T-helper 17 cell (primary cell): Measurements from ENCODE around the gene CR1. TPM values are rescaled to one million over a fixed set of nuclear protein-coding genes. Genes with fewer than 3 reads are reported as not detected.
A peak's percentile ranks its signal among the peaks of the same experiment; 100 is the strongest.
"Not testable (repeated sequence)": the region's sequence is repeated elsewhere in the genome, so short reads cannot be mapped to it uniquely, and the experiment has no call there.

Experiments used
- ATAC-seq: fragments of 150-1000 bp; cut with Tn5 transposase; 2 replicates; pipeline ENCODE4 v1.10.0; 2021; ENCODE audit warnings: mild to moderate bottlenecking, moderate library complexity
- DNase-seq, 3 donors: peaks; one replicate each; pipeline versions ENCODE4 v3.0.0 to v3.0.0-alpha.2; 2020 to 2021
- H3K9me3 ChIP-seq: one replicate; pipeline ENCODE4 v1.7.0; 2013; ENCODE audit warnings: low read length, mild to moderate bottlenecking; ENCODE audit not compliant: control insufficient read depth, poor library complexity, severe bottlenecking
- H3K27ac Mint-ChIP-seq: one replicate; pipeline ENCODE4 v1.8.0; 2022; ENCODE audit warnings: mild to moderate bottlenecking, moderate library complexity, mixed read lengths
- H3K27me3 Mint-ChIP-seq: one replicate; pipeline ENCODE4 v1.8.0; 2022; ENCODE audit warnings: mixed read lengths
- H3K36me3 Mint-ChIP-seq: one replicate; pipeline ENCODE4 v1.8.0; 2022; ENCODE audit warnings: low read depth, mixed read lengths
- H3K4me1 Mint-ChIP-seq: one replicate; pipeline ENCODE4 v1.8.0; 2022; ENCODE audit warnings: mild to moderate bottlenecking, mixed read lengths
- H3K4me3 Mint-ChIP-seq: one replicate; pipeline ENCODE4 v1.8.0; 2022; ENCODE audit warnings: mild to moderate bottlenecking, moderate library complexity, mixed read lengths
- total RNA-seq, 4 donors: library from RNA in 2 of 4; stranded (reverse) in 2 of 4; gene quantifications; one replicate each; pipeline ENCODE4 v1.2.3 and lab custom pipeline; 2022 to 2026

Gene CR1
- total RNA-seq, 2 donors from 2014 or later = 27.6 to 28.3 TPM

GRCh38 chr1:207486198-207486597 is 9.8 kb upstream of the CR1 start:
- peaks cover 6% of the 10 kb centered on the region for H3K4me1 Mint-ChIP-seq
- peaks cover 35% of the 10 kb centered on the region for H3K27me3 Mint-ChIP-seq
- H3K9me3 ChIP-seq = no peaks in the 10 kb centered on the region
- no peak for ATAC-seq
- peaks cover 7% of the 10 kb centered on the region for H3K36me3 Mint-ChIP-seq
- H3K4me3 Mint-ChIP-seq = no peak overlapping the region
- no peak for DNase-seq
- no peak overlapping the region for H3K27ac Mint-ChIP-seq

- H3K9me3 ChIP-seq = no peaks in the 10 kb centered on the region
- no peak for ATAC-seq
- no peak for DNase-seq
- Mint-ChIP-seq H3K4me3 (no peak overlapping the region), H3K36me3 (peaks cover 7% of the 10 kb centered on the region), H3K27me3 (peaks cover 30% of the 10 kb centered on the region), H3K4me1 (peaks cover 6% of the 10 kb centered on the region), H3K27ac (no peak overlapping the region)
These were observed 8.3 kb upstream of the CR1 start for GRCh38 chr1:207487636-207488035.

GRCh38 chr1:207493212-207493611 is 2.7 kb upstream of the CR1 start:
- ATAC-seq = no peak
- Mint-ChIP-seq H3K4me1 (peaks cover 8% of the 10 kb centered on the region), H3K27ac (no peak overlapping the region), H3K27me3 (peaks cover 28% of the 10 kb centered on the region), H3K36me3 (peaks cover 2% of the 10 kb centered on the region), H3K4me3 (no peak overlapping the region)
- no peaks in the 10 kb centered on the region for H3K9me3 ChIP-seq
- no peak for DNase-seq

GRCh38 chr1:207494171-207494570 is 1.8 kb upstream of the CR1 start:
- H3K36me3 Mint-ChIP-seq = peaks cover 2% of the 10 kb centered on the region
- ATAC-seq = no peak
- no peaks in the 10 kb centered on the region for H3K9me3 ChIP-seq
- no peak overlapping the region for H3K27ac Mint-ChIP-seq
- H3K4me3 Mint-ChIP-seq = no peak overlapping the region
- peaks cover 28% of the 10 kb centered on the region for H3K27me3 Mint-ChIP-seq
- no peak for DNase-seq
- peaks cover 8% of the 10 kb centered on the region for H3K4me1 Mint-ChIP-seq

GRCh38 chr1:207495281-207495680 is 676 bp upstream of the CR1 start:
- H3K4me1 Mint-ChIP-seq = peaks cover 11% of the 10 kb centered on the region
- ATAC-seq, H3K36me3 Mint-ChIP-seq, H3K9me3 ChIP-seq, DNase-seq, H3K27ac Mint-ChIP-seq: not testable (repeated sequence)
- peak overlapping the region; percentile 85 for H3K4me3 Mint-ChIP-seq
- peaks cover 25% of the 10 kb centered on the region for H3K27me3 Mint-ChIP-seq

GRCh38 chr1:207497941-207498340 is 2.0 kb downstream of the CR1 start:
- no peaks in the 10 kb centered on the region for H3K9me3 ChIP-seq
- Mint-ChIP-seq H3K4me3 (peak overlapping the region; percentile 47), H3K36me3 (peaks cover 3% of the 10 kb centered on the region), H3K27ac (no peak overlapping the region), H3K27me3 (peaks cover 34% of the 10 kb centered on the region), H3K4me1 (peaks cover 14% of the 10 kb centered on the region)
- no peak for DNase-seq
- ATAC-seq = no peak

GRCh38 chr1:207499573-207499972 is 3.6 kb downstream of the CR1 start:
- no peak overlapping the region for H3K27ac Mint-ChIP-seq
- H3K27me3 Mint-ChIP-seq = peaks cover 46% of the 10 kb centered on the region
- H3K4me1 Mint-ChIP-seq = peaks cover 16% of the 10 kb centered on the region
- ATAC-seq (peak; percentile 83), DNase-seq (peak in 2 of 3 donors; percentile 40 to 46)
- peaks cover 3% of the 10 kb centered on the region for H3K36me3 Mint-ChIP-seq
- no peak overlapping the region for H3K4me3 Mint-ChIP-seq
- no peaks in the 10 kb centered on the region for H3K9me3 ChIP-seq

- no peak overlapping the region for H3K4me3 Mint-ChIP-seq
- peaks cover 3% of the 10 kb centered on the region for H3K36me3 Mint-ChIP-seq
- ATAC-seq (no peak), DNase-seq (no peak)
- no peak overlapping the region for H3K27ac Mint-ChIP-seq
- peaks cover 45% of the 10 kb centered on the region for H3K27me3 Mint-ChIP-seq
- no peaks in the 10 kb centered on the region for H3K9me3 ChIP-seq
- peaks cover 16% of the 10 kb centered on the region for H3K4me1 Mint-ChIP-seq
These were observed 4.3 kb downstream of the CR1 start for GRCh38 chr1:207500306-207500705.

GRCh38 chr1:207501071-207501470 is 5.1 kb downstream of the CR1 start:
- H3K9me3 ChIP-seq = no peaks in the 10 kb centered on the region
- ATAC-seq (no peak), DNase-seq (no peak)
- no peak overlapping the region for H3K4me3 Mint-ChIP-seq
- H3K27ac Mint-ChIP-seq = no peak overlapping the region
- H3K36me3 Mint-ChIP-seq = peaks cover 3% of the 10 kb centered on the region
- H3K27me3 Mint-ChIP-seq = peaks cover 41% of the 10 kb centered on the region
- H3K4me1 Mint-ChIP-seq = peaks cover 11% of the 10 kb centered on the region

- H3K36me3 Mint-ChIP-seq = peaks cover 5% of the 10 kb centered on the region
- ATAC-seq (no peak), DNase-seq (no peak)
- H3K9me3 ChIP-seq = no peaks in the 10 kb centered on the region
- no peak overlapping the region for H3K4me3 Mint-ChIP-seq
- H3K27ac Mint-ChIP-seq = no peak overlapping the region
- H3K27me3 Mint-ChIP-seq = peaks cover 45% of the 10 kb centered on the region
- H3K4me1 Mint-ChIP-seq = peaks cover 10% of the 10 kb centered on the region
These were observed 6.8 kb downstream of the CR1 start for GRCh38 chr1:207502726-207503125.

- peaks cover 8% of the 10 kb centered on the region for H3K4me1 Mint-ChIP-seq
- ATAC-seq = no peak
- DNase-seq = no peak
- no peaks in the 10 kb centered on the region for H3K9me3 ChIP-seq
- H3K27me3 Mint-ChIP-seq = peaks cover 52% of the 10 kb centered on the region
- peaks cover 8% of the 10 kb centered on the region for H3K36me3 Mint-ChIP-seq
- H3K27ac Mint-ChIP-seq = no peak overlapping the region
- H3K4me3 Mint-ChIP-seq = no peak overlapping the region
These were observed 8.0 kb downstream of the CR1 start for GRCh38 chr1:207503950-207504349.

- H3K9me3 ChIP-seq = no peaks in the 10 kb centered on the region
- Mint-ChIP-seq H3K4me1 (peaks cover 5% of the 10 kb centered on the region), H3K27ac (no peak overlapping the region), H3K36me3 (peaks cover 8% of the 10 kb centered on the region), H3K4me3 (no peak overlapping the region), H3K27me3 (peaks cover 53% of the 10 kb centered on the region)
- ATAC-seq = no peak
- no peak for DNase-seq
These were observed 8.5 kb downstream of the CR1 start for GRCh38 chr1:207504438-207504837.

- peaks cover 2% of the 10 kb centered on the region for H3K4me1 Mint-ChIP-seq
- H3K27ac Mint-ChIP-seq = peak overlapping the region; percentile 84
- ATAC-seq (no peak), DNase-seq (no peak)
- H3K4me3 Mint-ChIP-seq = no peak overlapping the region
- no peaks in the 10 kb centered on the region for H3K9me3 ChIP-seq
- H3K36me3 Mint-ChIP-seq = peaks cover 7% of the 10 kb centered on the region
- peaks cover 29% of the 10 kb centered on the region for H3K27me3 Mint-ChIP-seq
These were observed 14.5 kb downstream of the CR1 start for GRCh38 chr1:207510444-207510843.

- Mint-ChIP-seq H3K36me3 (peaks cover 2% of the 10 kb centered on the region), H3K4me3 (no peak overlapping the region), H3K27ac (no peak overlapping the region), H3K27me3 (no peaks in the 10 kb centered on the region), H3K4me1 (peaks cover 2% of the 10 kb centered on the region)
- H3K9me3 ChIP-seq = no peaks in the 10 kb centered on the region
- DNase-seq (no peak), ATAC-seq (no peak)
These were observed 18.9 kb downstream of the CR1 start for GRCh38 chr1:207514890-207515289.
